ENCODE measurements around the gene NUDT4B.
"Not testable (repeated sequence)": the region's sequence is repeated elsewhere in the genome, so short reads cannot be mapped to it uniquely, and the experiment has no call there.

Gene NUDT4B

DNA sequence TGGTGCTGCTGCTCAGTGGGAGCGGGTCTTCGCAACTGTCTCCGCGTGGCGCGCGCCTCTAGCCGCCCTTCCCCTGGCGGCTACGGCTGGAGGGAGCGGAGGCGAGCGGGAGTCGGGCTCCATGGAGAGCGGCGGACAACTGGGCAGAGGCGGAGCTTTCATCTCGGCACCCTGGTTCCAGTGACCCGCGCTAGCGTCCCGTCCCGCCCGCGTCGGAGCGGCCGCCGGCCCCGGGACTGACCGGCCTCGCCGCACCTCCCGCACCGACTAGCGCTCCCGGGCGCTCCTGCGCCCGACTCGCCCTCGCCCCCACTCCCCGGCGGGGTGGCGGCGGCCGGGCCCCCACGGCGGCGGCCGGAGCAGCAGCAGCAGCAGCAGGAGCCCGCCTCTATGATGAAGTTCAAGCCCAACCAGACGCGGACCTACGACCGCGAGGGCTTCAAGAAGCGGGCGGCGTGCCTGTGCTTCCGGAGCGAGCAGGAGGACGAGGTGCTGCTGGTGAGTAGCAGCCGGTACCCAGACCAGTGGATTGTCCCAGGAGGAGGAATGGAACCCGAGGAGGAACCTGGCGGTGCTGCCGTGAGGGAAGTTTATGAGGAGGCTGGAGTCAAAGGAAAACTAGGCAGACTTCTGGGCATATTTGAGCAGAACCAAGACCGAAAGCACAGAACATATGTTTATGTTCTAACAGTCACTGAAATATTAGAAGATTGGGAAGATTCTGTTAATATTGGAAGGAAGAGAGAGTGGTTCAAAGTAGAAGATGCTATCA, at the start of gene NUDT4B:
TSS of gene NUDT4B (plus strand) at position 212 of the 772 bp plus-strand sequence. CDS start at position 391, 179 bp downstream.
- not testable (repeated sequence) for DNase-seq

DNA sequence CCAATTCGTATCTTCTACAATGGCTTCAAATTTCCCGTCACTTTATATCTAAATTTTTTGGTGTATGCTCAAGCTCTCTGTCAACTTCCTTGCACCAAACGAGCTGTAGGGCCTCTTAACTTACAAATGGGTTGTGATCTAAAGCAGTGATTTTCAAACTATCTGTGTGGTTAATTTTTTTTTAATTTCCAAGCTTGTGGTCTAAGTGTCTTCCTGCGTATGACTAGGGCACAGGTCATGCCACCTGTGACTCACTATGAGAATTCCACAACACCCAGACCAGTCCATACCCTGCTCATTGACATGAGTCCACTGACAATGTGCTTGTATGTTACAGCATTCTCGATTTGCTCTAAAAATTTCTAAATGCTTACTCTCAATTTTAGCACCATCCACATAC, 49.2 kb upstream of the NUDT4B start:
- DNase-seq = not testable (repeated sequence)

DNA sequence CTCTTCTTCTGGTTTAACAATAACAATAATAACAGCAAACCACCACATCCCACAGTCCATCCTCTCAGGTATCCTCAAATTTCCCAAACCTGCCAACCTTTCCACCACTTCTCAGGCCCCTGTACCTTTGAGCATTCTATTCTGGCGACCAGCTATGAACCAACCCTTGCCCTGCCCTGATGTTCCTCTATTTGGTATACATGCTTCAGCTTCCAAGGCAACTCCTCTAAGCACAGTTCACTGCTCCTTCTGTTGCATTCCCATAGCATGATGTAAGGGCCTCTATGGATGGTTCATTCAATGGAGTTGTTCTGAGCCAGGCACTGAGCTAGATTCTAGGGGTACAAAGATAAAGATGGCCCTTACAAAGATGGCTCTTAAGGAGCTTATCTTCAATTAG, 46.3 kb upstream of the NUDT4B start:
- DNase-seq = not testable (repeated sequence)

DNA sequence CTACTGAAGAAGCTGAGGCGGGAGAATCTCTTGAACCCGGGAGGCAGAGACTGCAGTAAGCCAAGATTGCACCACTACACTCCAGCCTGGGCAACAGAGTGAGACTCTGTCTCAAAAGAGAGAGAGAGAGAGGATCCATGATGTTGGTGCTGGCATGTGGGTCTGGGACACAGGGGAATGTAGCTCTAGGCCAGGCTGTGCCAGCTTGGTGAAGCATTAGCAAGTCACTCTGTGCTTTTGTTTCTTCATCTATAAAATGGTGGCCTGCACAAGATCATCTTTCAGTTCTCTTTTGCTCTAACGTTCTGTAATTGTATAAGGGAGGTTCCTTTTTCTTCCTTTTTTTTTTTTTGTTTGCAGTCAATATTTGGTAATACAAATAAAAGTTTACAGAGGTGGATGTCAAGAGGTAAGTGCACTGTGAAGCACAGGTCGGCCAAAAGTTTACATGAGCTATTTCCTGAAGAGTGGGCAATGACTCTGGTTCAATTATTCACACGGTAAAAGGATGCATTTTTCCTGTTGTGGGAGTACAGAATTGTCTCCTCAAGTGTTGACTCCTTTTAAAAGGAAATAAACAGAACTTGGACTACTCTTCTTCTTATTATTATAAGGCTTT, 44.5 kb upstream of the NUDT4B start:
- DNase-seq = not testable (repeated sequence)

DNA sequence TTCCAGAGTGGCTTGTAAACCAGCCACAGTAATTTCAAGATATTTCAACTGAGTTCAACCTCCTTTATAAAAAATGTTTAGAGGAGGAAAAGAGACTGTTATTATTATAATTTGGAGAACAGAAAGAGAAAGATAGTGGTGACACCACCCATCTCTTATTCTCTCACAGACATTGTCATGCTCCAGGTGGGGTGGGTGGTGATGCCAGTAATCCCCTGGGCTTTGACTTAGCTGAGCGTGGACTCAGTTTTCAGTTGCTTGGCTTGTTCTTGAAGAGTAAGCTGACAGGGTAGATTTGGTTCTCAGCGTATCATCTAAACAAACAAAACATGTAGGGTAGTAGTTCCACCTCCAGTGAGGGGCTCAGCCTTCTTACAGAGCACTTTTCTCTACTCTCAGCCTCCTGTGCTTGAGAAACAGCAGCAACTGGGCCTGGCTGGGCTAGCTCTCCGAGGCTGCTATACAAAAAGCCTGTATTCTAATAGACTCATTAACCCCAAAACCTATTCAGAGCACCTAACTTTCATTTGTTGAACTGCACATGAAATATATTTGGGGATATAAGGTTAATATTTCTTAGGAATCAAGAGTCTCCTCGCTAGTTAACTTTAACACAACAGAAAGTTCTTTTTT, 43.1 kb upstream of the NUDT4B start:
- not testable (repeated sequence) for DNase-seq

DNA sequence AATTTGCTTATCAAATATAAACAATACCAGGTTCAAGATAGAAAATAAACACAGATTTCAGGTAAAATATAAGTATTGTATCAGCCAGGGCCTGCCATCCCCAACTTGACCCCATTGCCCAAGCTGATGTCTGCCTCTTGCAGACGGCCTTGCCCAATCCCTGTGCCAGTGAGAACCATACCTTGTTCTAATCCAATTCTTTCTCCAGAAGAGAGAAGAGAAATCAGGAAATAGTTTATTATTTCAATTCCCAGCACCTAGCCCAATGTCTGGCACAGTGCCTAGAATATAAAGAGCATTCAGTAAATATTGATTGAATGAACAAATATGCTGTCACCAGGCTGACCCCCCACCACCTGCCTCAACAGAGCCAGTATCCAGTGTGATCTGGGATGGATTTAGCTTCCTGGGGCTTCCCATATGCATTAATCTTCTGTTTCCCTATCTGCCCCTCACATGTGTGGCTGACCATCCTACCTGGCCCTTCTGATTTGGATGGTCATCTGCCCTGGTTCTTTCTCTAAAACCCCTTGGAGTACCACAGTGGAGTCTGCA, 39.7 kb upstream of the NUDT4B start:
- DNase-seq = not testable (repeated sequence)

DNA sequence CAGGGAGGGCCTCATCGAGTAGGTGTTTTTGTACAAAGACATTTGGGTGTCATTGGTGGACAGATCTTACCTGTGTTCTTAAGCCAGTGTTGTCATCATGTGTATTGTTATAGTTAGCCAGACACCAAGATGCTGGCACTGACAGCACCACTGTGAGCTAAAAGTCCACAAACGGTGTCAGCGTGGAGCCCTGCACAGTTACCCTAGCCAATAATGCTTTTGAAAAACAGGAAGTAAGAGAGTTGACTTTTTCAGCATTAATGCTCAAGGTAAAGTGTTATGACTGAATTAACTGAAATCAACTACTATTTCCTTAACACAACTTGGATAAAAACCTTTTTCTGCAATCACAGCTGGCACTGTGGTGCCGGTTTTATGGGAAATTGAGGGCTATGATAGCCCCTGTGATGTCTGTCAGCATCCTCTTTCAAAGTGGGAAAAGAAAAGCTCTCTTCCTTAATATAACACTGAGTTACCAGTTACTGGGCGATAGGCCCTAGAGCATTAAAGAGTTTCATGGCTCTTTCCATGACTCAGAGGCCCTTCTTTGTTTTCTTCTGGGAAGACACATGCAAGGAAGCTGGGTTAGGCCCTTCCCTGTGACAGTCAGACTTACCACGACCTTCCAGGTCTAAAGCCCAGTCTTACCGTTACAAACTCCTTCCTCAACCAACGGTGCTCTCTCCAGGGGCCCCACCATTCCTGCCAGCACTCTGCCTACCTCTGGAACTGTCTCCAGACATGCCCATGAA, 37.6 kb upstream of the NUDT4B start:
- DNase-seq = not testable (repeated sequence)

DNA sequence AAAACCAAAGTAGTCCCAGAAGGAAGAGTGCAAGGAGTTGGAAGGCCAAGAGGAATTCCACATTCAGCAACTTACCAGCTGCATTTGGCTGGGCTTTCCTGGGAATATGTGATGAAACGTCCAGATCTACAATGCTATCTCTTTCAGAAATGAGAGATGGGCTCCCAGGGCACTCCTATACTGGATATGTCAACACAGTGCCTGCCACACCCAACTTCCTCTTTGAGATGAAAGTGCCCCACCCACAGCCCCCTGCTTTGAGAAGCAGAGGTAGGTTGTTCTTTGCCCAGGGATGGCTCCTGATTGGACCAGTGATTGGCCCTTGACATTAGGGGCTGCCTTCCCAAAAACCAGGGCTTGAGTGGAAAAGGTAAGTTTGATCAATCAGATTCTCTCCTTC, 36.2 kb upstream of the NUDT4B start:
- not testable (repeated sequence) for DNase-seq

DNA sequence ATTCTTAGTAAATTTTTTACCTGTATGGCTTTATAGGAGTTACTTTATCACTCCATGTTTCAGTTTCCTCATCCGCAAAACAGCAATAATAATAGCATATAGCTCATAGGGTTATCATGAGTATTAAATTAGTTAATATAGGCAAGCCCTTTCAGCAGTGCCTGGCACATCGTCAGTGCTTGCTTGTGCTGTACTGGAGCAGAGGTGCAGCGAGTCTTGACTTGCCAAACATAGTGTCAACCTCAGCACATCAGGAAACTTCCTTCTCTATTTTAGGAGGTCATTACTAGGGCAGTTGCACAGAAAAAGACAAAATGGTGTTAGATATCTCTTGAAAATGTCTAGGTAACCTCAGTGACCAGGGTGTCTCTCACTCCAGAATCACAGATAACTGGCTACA, 33.1 kb upstream of the NUDT4B start:
- not testable (repeated sequence) for DNase-seq

DNA sequence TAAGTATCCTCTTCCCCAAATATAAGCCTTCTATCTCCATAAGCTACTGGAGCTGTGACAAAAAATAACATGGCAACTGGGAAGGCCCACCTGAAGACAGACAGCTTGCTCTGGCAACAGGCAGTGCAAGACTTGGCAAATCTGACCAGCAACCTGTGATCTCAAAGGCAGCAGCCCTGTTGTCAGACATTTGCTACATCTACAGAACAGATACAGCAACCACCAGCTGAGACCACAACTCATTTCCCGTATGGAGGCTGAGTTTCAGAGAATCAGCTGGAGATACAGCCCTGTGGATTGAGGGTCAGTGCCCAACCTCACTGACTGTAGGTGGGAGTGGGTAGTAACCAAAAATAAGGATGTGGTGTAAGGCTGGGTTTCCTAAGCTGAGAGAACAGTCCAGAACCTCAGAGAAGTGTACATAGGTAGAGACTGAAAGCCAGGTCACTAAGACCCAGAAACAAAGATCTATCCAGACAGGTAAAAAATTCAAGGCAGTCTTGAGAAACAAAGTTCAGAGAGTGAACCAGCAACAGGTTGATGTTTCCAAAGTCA, 31.5 kb upstream of the NUDT4B start:
- not testable (repeated sequence) for DNase-seq

DNA sequence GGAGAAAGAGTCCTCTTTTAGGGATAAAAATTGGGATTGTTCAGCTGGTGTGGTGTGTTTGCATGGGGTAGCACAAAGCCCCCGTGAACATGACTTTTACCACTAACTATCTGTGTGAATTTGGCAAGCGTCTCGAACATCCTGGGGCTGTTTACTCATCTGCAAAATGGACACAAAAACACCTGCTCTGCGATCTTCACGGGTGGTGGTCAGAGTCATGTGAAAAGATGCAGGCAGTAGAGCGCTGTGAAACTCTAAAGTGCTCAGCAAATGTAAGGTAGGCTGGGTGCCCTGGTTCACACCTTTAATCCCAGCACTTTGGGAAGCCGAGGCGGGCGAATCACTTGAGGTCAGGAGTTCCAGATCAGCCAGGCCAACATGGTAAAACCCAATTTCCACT, 27.7 kb upstream of the NUDT4B start:
- DNase-seq = not testable (repeated sequence)

DNA sequence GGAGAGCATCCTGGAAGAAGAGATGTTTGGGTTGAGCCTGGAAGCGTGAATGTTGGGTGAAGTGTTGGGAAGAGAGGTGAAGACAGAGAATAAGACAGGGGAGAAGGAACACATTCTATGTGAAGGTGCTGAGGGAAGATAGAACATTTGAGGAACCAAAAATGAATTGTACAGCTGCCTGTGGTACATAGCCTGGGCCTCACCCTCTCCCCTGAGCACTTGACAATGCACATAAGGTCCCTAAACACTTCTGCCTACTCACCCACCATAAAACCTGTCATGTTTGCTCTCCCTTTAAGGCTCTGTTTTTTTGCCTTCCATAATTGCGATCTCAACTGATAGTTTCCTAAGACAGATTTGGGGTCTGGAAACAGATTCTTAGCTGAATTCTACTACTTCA, 25.8 kb upstream of the NUDT4B start:
- DNase-seq = not testable (repeated sequence)

DNA sequence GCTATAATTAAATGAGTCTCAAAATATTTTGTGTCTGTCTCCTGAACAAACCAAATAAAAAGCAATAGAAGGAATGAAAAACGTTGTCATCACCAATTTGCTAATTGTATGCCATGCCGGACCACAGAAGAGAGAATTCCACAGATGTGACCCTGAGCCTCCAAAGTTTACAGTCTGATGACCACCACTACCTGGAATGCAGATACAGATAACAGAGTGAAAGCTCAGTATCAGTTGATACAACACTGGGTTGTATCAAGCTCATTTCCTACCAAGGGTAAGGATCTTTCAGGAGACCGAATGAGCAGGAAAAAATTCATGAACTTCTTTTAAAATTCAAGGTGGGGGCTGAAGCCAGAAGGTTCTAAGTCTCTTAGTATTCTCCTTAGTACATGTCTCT, 25.1 kb upstream of the NUDT4B start:
- DNase-seq = not testable (repeated sequence)

DNA sequence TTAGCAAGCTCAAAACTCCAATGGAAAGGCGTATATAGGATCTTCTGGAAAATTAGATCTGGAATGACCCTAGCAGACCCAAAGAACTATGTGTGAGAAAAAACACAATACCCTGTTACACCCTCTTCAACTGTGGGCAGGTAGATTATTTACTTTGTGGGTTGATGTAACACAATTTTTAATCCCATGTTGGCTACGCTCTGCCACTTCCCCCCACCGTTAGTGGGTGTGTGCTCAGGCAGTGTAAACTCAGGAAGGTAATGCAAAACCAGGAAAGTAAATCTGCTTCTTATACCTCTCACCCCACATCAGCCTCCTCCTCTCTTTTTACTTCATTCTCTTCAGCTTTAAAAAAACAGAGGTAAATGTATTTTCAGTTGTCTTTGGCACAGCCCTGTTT, 23.7 kb upstream of the NUDT4B start:
- DNase-seq = not testable (repeated sequence)

DNA sequence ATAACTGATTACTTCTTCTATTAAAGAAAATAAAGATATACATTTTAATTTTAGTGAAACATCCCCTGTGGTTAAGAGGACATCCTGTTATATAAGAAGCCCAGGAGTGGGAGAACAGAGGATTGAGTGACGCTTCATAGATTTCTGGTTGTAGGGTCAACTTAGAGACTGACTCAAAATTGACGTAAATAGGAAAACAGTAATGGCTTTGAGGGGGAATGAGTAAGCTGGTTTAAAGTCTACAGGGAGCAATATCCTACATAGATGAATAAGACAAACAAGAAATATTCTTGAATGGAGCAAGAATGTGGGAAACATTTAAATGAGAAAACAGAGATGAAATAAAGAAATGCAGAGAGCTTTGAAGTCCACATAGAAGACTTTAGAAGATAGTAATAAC, 20.7 kb upstream of the NUDT4B start:
- not testable (repeated sequence) for DNase-seq

DNA sequence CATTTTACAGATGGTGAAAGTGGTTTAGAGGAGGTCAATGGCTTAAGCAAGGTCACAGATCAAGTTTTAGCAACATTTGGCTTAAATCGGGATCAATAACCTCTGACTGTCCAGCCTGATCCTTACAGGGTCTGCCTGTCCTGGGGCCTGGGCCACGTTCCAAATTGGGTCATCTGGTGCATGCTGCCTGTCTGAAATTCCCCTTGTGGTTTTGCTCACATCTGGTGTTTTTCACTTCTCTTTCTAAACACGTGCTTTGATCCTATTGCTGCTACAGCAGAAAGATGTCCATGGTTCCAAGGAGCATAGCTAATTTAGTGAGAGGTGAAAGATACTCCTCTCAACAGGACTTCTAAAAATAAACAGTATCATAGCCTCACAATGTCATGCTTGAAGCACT, 19.4 kb upstream of the NUDT4B start:
- DNase-seq = not testable (repeated sequence)

DNA sequence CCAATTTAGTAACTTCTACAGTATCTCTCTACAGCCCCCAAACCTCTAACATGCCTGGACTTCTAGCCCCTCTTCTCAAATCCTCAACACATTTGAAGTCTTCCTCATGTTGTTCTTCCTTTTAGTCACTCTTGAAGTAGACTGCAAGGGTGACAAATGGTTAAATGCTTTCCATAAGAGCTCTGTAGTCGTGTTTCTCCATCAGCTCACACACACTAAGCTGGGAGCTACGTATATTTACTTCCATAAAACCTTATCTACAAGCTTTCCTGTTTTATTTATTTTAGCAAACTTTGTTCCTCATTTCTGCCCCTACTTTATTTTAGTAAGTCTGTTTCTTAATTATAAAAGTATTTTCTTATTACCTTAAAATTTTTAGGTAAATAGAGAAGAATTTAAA, 19.0 kb upstream of the NUDT4B start:
- DNase-seq = not testable (repeated sequence)

DNA sequence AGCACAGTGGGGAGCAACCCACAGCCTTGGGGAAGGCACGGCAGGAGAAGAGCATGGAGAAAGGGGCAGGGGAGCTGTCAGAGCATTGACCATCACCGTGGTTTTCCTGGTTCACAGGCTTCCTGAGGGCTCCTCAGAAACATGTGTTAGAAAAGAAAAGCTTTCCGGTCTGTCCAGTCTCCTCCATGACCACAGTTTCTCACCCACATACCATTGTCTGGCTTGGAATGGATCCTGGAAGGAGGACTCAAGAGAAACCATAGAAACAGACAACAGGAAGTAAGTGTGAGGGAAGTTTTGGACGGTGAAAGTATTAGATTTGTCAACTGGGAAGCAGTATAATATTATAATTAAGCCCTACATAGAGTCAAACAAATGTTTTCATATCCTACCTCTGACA, 16.3 kb upstream of the NUDT4B start:
- not testable (repeated sequence) for DNase-seq

DNA sequence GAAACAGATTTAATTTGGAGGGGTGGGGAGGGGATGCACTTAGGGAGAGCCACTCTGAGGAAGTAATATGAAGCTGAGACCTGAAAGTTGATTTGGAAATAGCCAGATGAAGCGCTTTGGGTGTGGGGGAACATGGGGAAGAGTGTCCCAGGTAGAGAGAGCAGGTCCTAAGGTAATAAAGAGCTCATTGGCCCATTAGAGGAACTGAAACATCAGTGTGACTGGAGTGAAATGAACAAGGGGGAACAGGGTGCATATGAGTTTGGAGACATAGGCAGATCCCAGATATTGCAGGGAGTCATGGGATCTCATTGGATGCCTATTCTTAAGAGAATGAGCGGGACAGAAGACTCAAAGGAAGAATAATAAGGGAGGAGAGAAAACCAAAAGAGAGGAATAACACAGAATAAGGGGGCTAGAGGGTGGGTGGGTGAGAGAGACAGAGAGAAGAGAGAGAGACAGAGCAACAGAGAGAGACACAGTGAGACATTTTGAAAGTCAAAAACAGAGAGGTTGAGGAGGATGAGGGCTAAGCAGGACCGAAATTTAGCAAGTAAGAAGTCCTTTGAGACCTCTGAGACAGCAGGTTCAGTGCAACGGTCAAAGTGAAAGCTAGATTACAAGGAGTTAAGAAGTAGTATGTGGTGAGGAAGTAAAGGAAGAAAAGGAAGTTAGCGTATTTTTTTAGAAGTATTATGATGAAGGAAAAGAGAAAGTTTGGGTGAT, 14.8 kb upstream of the NUDT4B start:
- DNase-seq = not testable (repeated sequence)

DNA sequence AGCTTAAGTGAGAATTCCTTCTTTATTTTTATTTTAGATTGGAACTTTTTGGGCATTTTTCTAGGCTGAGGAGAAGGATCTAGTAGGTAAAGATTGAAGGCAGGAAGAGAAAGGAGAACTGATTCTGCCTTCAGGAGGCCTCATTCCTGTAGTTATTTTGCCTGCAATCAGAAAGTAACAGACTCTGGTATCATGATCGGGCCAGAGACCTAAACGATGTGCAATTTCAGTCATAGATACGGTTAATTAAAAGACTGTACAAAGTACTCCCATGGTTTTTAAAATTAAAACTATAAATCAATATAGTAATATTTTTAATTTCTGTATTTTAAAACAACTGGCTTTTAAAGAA, 14.3 kb upstream of the NUDT4B start:
- DNase-seq = not testable (repeated sequence)

DNA sequence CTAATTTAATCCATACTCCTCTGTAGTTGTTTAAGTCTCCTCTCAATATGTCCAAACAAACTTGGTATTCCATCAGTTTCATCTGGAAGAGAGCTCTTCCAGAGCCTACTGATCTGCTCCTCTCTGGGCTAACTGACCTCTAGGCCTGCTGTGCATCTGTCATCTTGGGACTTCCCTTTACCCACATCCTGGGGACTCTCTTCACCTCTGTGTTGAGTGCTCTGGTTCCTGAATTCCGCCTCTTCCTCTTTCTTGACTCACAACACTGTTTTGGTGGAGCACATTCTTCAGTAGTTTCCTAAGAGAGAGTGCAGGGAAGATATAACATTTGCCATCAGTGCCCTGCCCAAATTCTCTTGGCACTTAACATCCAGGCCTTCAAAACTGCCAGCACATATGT, 13.0 kb upstream of the NUDT4B start:
- not testable (repeated sequence) for DNase-seq

DNA sequence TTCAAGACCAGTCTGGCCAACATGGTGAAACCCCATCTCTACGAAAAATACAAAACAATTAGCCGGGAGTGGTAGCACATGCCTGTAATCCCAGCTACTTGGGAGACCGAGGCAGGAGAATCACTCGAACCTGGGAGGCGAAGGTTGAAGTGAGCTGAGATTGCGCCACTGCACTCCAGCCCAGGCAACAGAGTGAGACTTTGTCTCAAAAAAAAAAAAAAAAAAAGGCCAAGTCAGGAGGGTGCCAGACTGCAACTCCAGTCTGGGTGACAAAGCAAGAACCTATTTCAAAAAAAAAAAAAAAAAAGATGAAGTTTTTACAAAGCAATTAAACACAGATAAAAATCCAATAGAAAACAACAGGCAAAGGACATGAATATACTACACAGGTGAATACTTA, 9.9 kb upstream of the NUDT4B start:
- DNase-seq = not testable (repeated sequence)
